Muscle of leg (tissue), 11 donors: ENCODE measurements around the gene SLCO1B3. TPM values are rescaled to one million over a fixed set of nuclear protein-coding genes. Genes with fewer than 3 reads are reported as not detected.

ENCODE experiments used
- DNase-seq: peaks from one replicate; pipeline ENCODE4 v3.0.0; 2013
- H3K27ac ChIP-seq: one replicate; pipeline ENCODE4 v1.5.1; 2013; ENCODE audit warnings: mild to moderate bottlenecking, low read length, control low read depth
- H3K27me3 ChIP-seq: one replicate; pipeline ENCODE4 v1.6.1; 2013; ENCODE audit warnings: low read length; ENCODE audit not compliant: control insufficient read depth, insufficient read depth
- H3K36me3 ChIP-seq: one replicate; pipeline ENCODE4 v1.6.1; 2013; ENCODE audit warnings: low read length; ENCODE audit not compliant: control insufficient read depth, insufficient read depth
- H3K4me1 ChIP-seq: one replicate; pipeline ENCODE4 v1.6.1; 2013; ENCODE audit warnings: low read length; ENCODE audit not compliant: control insufficient read depth, insufficient read depth
- H3K4me3 ChIP-seq: one replicate; pipeline ENCODE4 v1.5.1; 2013; ENCODE audit warnings: low read length, control low read depth
- H3K9me3 ChIP-seq: replicated peaks from 2 replicates; pipeline ENCODE4 v1.6.1; 2013; ENCODE audit warnings: low read depth, low read length; ENCODE audit not compliant: control insufficient read depth
- WGBS: methylation state at CpG from one replicate; pipeline ENCODE4 v1.1.5; 2013; ENCODE audit warnings: missing lambda C conversion rate; ENCODE audit not compliant: insufficient coverage; 5-methylcytosine and 5-hydroxymethylcytosine counted together
- polyA plus RNA-seq, 8 donors: library from polyadenylated mRNA; unstranded; fragments of 120-200 nt; gene quantifications; one replicate each; pipeline versions ENCODE4 v1.2.1 to v1.2.3, GENCODE V29; 2013; ENCODE audit warnings: inconsistent platforms in 1 of 8, low replicate concordance in 1 of 8; ENCODE audit not compliant: insufficient read length in 8 of 8, insufficient read depth in 1 of 8
- total RNA-seq: library from RNA; stranded (reverse); fragments of 120-200 nt; gene quantifications from one replicate; pipeline ENCODE4 v1.2.4, GENCODE V29; 2013

The SLCO1B3 gene
- total and polyA plus RNA-seq, 9 donors: 0.05 to 0.31 TPM; not detected in 7

GRCh38 chr12:20807192-20808080 lies 3.1 kb upstream of the SLCO1B3 start:
- 95% methylated on average over 26 of the region's 51 CpGs for WGBS
- DNase-seq: no peak
- H3K4me1 ChIP-seq: no peaks in the 10 kb centered on the region
- H3K27ac ChIP-seq: no peak overlapping the region
- no peaks in the 10 kb centered on the region for H3K27me3 ChIP-seq
- no peaks in the 10 kb centered on the region for H3K9me3 ChIP-seq
- H3K36me3 ChIP-seq: no peaks in the 10 kb centered on the region
- H3K4me3 ChIP-seq: no peak overlapping the region

- H3K27ac ChIP-seq: no peak overlapping the region
- WGBS: no CpG with 5 or more reads among the region's 1 CpG
- H3K36me3 ChIP-seq: no peaks in the 10 kb centered on the region
- no peak for DNase-seq
- no peaks in the 10 kb centered on the region for H3K4me1 ChIP-seq
- H3K4me3 ChIP-seq: no peak overlapping the region
- no peaks in the 10 kb centered on the region for H3K27me3 ChIP-seq
- no peaks in the 10 kb centered on the region for H3K9me3 ChIP-seq
Measured at GRCh38 chr12:20808521-20808920, 2.0 kb upstream of the SLCO1B3 start.

GRCh38 chr12:20815574-20815973 lies 5.1 kb downstream of the SLCO1B3 start:
- Histone ChIP-seq H3K36me3 (no peaks in the 10 kb centered on the region), H3K27ac (no peak overlapping the region), H3K4me3 (no peak overlapping the region), H3K27me3 (no peaks in the 10 kb centered on the region), H3K4me1 (no peaks in the 10 kb centered on the region), H3K9me3 (peaks cover 2% of the 10 kb centered on the region)
- no peak for DNase-seq
- no CpG with 5 or more reads among the region's 2 CpGs for WGBS

GRCh38 chr12:20822415-20822814 lies 11.9 kb downstream of the SLCO1B3 start:
- DNase-seq: no peak
- Histone ChIP-seq H3K9me3 (no peaks in the 10 kb centered on the region), H3K36me3 (no peaks in the 10 kb centered on the region), H3K4me3 (no peak overlapping the region), H3K27ac (no peak overlapping the region), H3K27me3 (no peaks in the 10 kb centered on the region), H3K4me1 (no peaks in the 10 kb centered on the region)
- 94% methylated on average over 4 of the region's 6 CpGs for WGBS

- H3K4me1 ChIP-seq: no peaks in the 10 kb centered on the region
- H3K9me3 ChIP-seq: no peaks in the 10 kb centered on the region
- H3K27ac ChIP-seq: no peak overlapping the region
- H3K4me3 ChIP-seq: no peak overlapping the region
- no peaks in the 10 kb centered on the region for H3K27me3 ChIP-seq
- no CpG with 5 or more reads among the region's 4 CpGs for WGBS
- no peak for DNase-seq
- H3K36me3 ChIP-seq: no peaks in the 10 kb centered on the region
Measured at GRCh38 chr12:20822925-20823324, 12.4 kb downstream of the SLCO1B3 start.

GRCh38 chr12:20829919-20830318 lies 19.4 kb downstream of the SLCO1B3 start:
- Histone ChIP-seq H3K27me3 (no peaks in the 10 kb centered on the region), H3K4me3 (no peak overlapping the region), H3K9me3 (no peaks in the 10 kb centered on the region), H3K36me3 (no peaks in the 10 kb centered on the region), H3K4me1 (no peaks in the 10 kb centered on the region), H3K27ac (no peak overlapping the region)
- WGBS: 71% methylated on average over 1 of the region's 3 CpGs
- DNase-seq: no peak

GRCh38 chr12:20830456-20830855 lies 20.0 kb downstream of the SLCO1B3 start:
- H3K9me3 ChIP-seq: no peaks in the 10 kb centered on the region
- WGBS: no CpG with 5 or more reads among the region's 1 CpG
- no peaks in the 10 kb centered on the region for H3K36me3 ChIP-seq
- H3K4me3 ChIP-seq: no peak overlapping the region
- no peaks in the 10 kb centered on the region for H3K4me1 ChIP-seq
- H3K27ac ChIP-seq: no peak overlapping the region
- no peak for DNase-seq
- no peaks in the 10 kb centered on the region for H3K27me3 ChIP-seq

GRCh38 chr12:20832911-20833310 lies 22.4 kb downstream of the SLCO1B3 start:
- 49% methylated on average over 2 of the region's 4 CpGs for WGBS
- no peak overlapping the region for H3K27ac ChIP-seq
- no peaks in the 10 kb centered on the region for H3K4me1 ChIP-seq
- no peak overlapping the region for H3K4me3 ChIP-seq
- no peaks in the 10 kb centered on the region for H3K27me3 ChIP-seq
- H3K9me3 ChIP-seq: no peaks in the 10 kb centered on the region
- peak; percentile 8 for DNase-seq
- no peaks in the 10 kb centered on the region for H3K36me3 ChIP-seq

GRCh38 chr12:20852649-20853048 lies 42.1 kb downstream of the SLCO1B3 start:
- Histone ChIP-seq H3K4me3 (no peak overlapping the region), H3K4me1 (no peaks in the 10 kb centered on the region), H3K36me3 (no peaks in the 10 kb centered on the region), H3K27me3 (no peaks in the 10 kb centered on the region), H3K27ac (no peak overlapping the region), H3K9me3 (peaks cover 2% of the 10 kb centered on the region)
- no peak for DNase-seq

GRCh38 chr12:20863056-20863455 lies 52.6 kb downstream of the SLCO1B3 start:
- 60% methylated on average over 1 of the region's 3 CpGs for WGBS
- DNase-seq: no peak

More at GRCh38 chr12:20863056-20863455, 52.6 kb downstream of the SLCO1B3 start:
- Histone ChIP-seq H3K9me3 (no peaks in the 10 kb centered on the region), H3K36me3 (no peaks in the 10 kb centered on the region), H3K27ac (no peak overlapping the region), H3K4me3 (no peak overlapping the region), H3K4me1 (no peaks in the 10 kb centered on the region), H3K27me3 (no peaks in the 10 kb centered on the region)
